Stimulated activated CD4-positive, alpha-beta T cell treated with anti-CD3 and anti-CD28 coated beads, Interleukin-15, amount 100 ng/mL, for 48 hours (primary cell): ENCODE measurements around the gene MARF1.
"Not testable (repeated sequence)": the region's sequence is repeated elsewhere in the genome, so short reads cannot be mapped to it uniquely, and the experiment has no call there.

ENCODE experiments used
- DNase-seq, 2 donors: peaks; one replicate each; pipeline ENCODE4 v3.0.0-alpha.2; 2020; ENCODE audit warnings: low read depth in 2 of 2

The MARF1 gene

GRCh38 chr16:15601212-15601879 lies 41.6 kb downstream of the MARF1 start:
- no peak for DNase-seq

- DNase-seq = no peak
These were observed 43.5 kb downstream of the MARF1 start for GRCh38 chr16:15599303-15600070.

GRCh38 chr16:15598648-15599190 lies 44.2 kb downstream of the MARF1 start:
- no peak for DNase-seq

- DNase-seq = no peak
These were observed 44.9 kb downstream of the MARF1 start for GRCh38 chr16:15597822-15598647.

- DNase-seq = no peak
These were observed 45.8 kb downstream of the MARF1 start for GRCh38 chr16:15597135-15597534.

GRCh38 chr16:15594711-15595320 lies 48.1 kb downstream of the MARF1 start:
- DNase-seq = no peak

GRCh38 chr16:15593235-15593634 lies 49.7 kb downstream of the MARF1 start:
- no peak for DNase-seq

- no peak for DNase-seq
These were observed 50.6 kb downstream of the MARF1 start for GRCh38 chr16:15592324-15592723.

GRCh38 chr16:15587152-15587825 lies 55.7 kb downstream of the MARF1 start:
- no peak for DNase-seq

- no peak for DNase-seq
These were observed 56.2 kb downstream of the MARF1 start for GRCh38 chr16:15586716-15587115.

- DNase-seq = no peak
These were observed 57.0 kb downstream of the MARF1 start for GRCh38 chr16:15585956-15586355.

- no peak for DNase-seq
These were observed 59.4 kb downstream of the MARF1 start for GRCh38 chr16:15583526-15583925.

GRCh38 chr16:15581127-15581815 lies 61.7 kb downstream of the MARF1 start:
- no peak for DNase-seq

GRCh38 chr16:15578824-15579223 lies 64.1 kb downstream of the MARF1 start:
- DNase-seq = no peak

- no peak for DNase-seq
These were observed 65.7 kb downstream of the MARF1 start for GRCh38 chr16:15576960-15577958.

GRCh38 chr16:15575293-15576049 lies 67.5 kb downstream of the MARF1 start:
- no peak for DNase-seq

GRCh38 chr16:15574614-15574948 lies 68.4 kb downstream of the MARF1 start:
- no peak for DNase-seq

- not testable (repeated sequence) for DNase-seq
These were observed 68.9 kb downstream of the MARF1 start for GRCh38 chr16:15573896-15574613.
